Tibial nerve (tissue), 4 donors: ENCODE measurements around the gene MAML2. TPM values are rescaled to one million over a fixed set of nuclear protein-coding genes. Genes with fewer than 3 reads are reported as not detected.

Experiments
- DNase-seq, 2 donors: peaks; one replicate each; pipeline ENCODE4 v3.0.0-alpha.2; 2019; ENCODE audit warnings: low spot score in 2 of 2
- H3K27ac ChIP-seq, 4 donors: fragments of 200-600 bp; sonication (generic) in 3 of 4; one replicate each; pipeline ENCODE4 v1.5.1; 2017 to 2019; ENCODE audit warnings: mild to moderate bottlenecking in 1 of 4
- H3K27me3 ChIP-seq, 2 donors: fragments of 200-600 bp; sonication (generic) in 1 of 2; one replicate each; pipeline versions ENCODE4 v1.5.1 to v1.6.0; 2017 to 2019
- H3K36me3 ChIP-seq, 3 donors: fragments of 200-600 bp; sonication (generic); one replicate each; pipeline ENCODE4 v1.5.1; 2018 to 2019
- H3K4me1 ChIP-seq, 4 donors: fragments of 200-600 bp; sonication (generic) in 3 of 4; one replicate each; pipeline ENCODE4 v1.5.1; 2017 to 2019
- H3K4me3 ChIP-seq, 4 donors: fragments of 200-600 bp; sonication (generic) in 3 of 4; one replicate each; pipeline ENCODE4 v1.5.1; 2017 to 2019; ENCODE audit warnings: mild to moderate bottlenecking in 1 of 4, moderate library complexity in 1 of 4
- H3K9me3 ChIP-seq, 4 donors: fragments of 200-600 bp; sonication (generic) in 3 of 4; one replicate each; pipeline ENCODE4 v1.5.1; 2017 to 2019
- EP300 ChIP-seq, 2 donors: sonication (generic); formaldehyde crosslinking; IDR thresholded peaks; one replicate each; pipeline ENCODE4 v1.6.1; 2017; ENCODE audit warnings: antibody characterized with exemption in 2 of 2, mild to moderate bottlenecking in 1 of 2
- POLR2A ChIP-seq, 2 donors: fragments of 450-650 bp; IDR thresholded peaks; one replicate each; pipeline ENCODE4 v1.6.1; 2017; ENCODE audit warnings: antibody characterized with exemption in 2 of 2, mild to moderate bottlenecking in 2 of 2, moderate library complexity in 2 of 2
- WGBS, 2 donors: methylation state at CpG; one replicate each; pipeline ENCODE4 v1.1.5; 2018; 5-methylcytosine and 5-hydroxymethylcytosine counted together
- total RNA-seq, 4 donors: library from RNA; depleted of rRNA; stranded (reverse); fragments of >200 nt; gene quantifications; one replicate each; pipeline ENCODE4 v1.1.0, GENCODE V29; 2016
- TF ChIP-seq, protein P1 (sequence below), 5 experiments: fragments of 200-600 bp in 3 of 5; fragments of 450-650 bp in 2 of 5; sonication (generic) in 3 of 5; IDR thresholded peaks; one replicate each; pipeline ENCODE4 v1.5.1; 2016 to 2019; ENCODE audit warnings: antibody characterized with exemption in 5 of 5, mild to moderate bottlenecking in 3 of 5, moderate library complexity in 2 of 5

The MAML2 gene
- total RNA-seq, 4 donors from 2014 or later = 20.5 to 38.4 (median 27.9) TPM

DNA sequence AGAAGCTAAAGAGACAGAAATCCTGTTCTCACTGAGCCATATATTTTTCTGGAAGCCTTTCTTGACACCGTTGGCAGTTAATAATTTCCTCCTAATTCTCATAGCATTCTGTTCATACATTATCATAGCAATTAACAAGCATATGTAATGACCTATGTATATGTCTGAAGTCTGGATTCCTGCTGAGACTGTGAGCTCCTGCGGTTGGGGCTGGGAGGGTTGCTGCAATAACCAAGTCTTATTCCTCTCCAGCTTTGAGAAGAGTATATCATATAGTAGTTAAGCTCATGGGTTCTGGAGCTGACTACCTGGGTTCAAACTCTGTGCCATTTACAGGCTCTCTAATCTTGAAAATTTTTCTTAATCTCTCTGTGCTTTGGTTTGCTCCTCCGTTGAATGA is 175.2 kb downstream of the MAML2 start:
- Histone ChIP-seq H3K27ac (peak overlapping the region in 2 of 4 donors; percentile 79 to 88), H3K9me3 (no peaks in the 10 kb centered on the region), H3K36me3 (no peaks in the 10 kb centered on the region), H3K4me1 (peaks cover 4 to 49% (median 20%) of the 10 kb centered on the region in 4 donors), H3K4me3 (no peak overlapping the region), H3K27me3 (no peaks in the 10 kb centered on the region)
- DNase-seq = no peak
- WGBS, 2 donors = 87 to 91% methylated on average over 3 of the region's 3 CpGs
- TF ChIP-seq POLR2A (IDR thresholded peaks at IDR 0.05) (no peak), EP300 (IDR thresholded peaks at IDR 0.05) (no peak)
- TF ChIP-seq, protein P1, sequence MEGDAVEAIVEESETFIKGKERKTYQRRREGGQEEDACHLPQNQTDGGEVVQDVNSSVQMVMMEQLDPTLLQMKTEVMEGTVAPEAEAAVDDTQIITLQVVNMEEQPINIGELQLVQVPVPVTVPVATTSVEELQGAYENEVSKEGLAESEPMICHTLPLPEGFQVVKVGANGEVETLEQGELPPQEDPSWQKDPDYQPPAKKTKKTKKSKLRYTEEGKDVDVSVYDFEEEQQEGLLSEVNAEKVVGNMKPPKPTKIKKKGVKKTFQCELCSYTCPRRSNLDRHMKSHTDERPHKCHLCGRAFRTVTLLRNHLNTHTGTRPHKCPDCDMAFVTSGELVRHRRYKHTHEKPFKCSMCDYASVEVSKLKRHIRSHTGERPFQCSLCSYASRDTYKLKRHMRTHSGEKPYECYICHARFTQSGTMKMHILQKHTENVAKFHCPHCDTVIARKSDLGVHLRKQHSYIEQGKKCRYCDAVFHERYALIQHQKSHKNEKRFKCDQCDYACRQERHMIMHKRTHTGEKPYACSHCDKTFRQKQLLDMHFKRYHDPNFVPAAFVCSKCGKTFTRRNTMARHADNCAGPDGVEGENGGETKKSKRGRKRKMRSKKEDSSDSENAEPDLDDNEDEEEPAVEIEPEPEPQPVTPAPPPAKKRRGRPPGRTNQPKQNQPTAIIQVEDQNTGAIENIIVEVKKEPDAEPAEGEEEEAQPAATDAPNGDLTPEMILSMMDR (IDR thresholded peaks at IDR 0.05) = no peak

DNA sequence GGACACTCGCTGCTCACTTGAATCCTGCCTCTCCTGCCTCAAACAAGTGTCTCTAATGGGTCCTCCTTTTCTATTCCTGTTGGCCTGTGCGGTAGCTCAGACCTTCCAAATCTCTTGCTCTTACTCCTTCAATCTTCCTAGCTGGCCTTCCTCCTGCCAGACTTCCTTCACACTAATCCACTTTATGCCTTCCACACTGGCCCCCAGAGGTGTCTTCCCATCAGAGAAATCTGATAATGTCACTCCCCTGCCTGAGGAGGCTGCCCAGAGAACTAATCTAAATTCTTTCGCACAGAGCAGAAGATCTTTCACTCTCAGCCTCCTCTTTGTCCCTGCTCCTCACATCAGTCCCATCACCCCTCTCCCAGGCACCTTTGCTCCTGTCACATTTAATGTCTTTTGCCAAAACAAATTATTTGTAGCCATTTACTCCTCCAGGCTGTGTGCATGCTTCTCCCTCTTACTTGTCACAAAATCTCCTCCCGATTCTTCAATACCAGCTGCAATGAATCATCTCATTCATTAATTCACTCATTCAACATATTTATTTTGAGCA is 175.7 kb downstream of the MAML2 start:
- 88 to 93% methylated on average over 4 of the region's 4 CpGs for WGBS, 2 donors
- Histone ChIP-seq H3K9me3 (no peaks in the 10 kb centered on the region), H3K4me1 (peaks cover 4 to 51% (median 20%) of the 10 kb centered on the region in 4 donors), H3K27ac (peak overlapping the region in 2 of 4 donors; percentile 43 to 60), H3K4me3 (no peak overlapping the region), H3K27me3 (no peaks in the 10 kb centered on the region), H3K36me3 (no peaks in the 10 kb centered on the region)
- DNase-seq = no peak
- TF ChIP-seq, protein P1 (IDR thresholded peaks at IDR 0.05) = no peak
- no peak for TF ChIP-seq EP300 (IDR thresholded peaks at IDR 0.05)
- no peak for TF ChIP-seq POLR2A (IDR thresholded peaks at IDR 0.05)

DNA sequence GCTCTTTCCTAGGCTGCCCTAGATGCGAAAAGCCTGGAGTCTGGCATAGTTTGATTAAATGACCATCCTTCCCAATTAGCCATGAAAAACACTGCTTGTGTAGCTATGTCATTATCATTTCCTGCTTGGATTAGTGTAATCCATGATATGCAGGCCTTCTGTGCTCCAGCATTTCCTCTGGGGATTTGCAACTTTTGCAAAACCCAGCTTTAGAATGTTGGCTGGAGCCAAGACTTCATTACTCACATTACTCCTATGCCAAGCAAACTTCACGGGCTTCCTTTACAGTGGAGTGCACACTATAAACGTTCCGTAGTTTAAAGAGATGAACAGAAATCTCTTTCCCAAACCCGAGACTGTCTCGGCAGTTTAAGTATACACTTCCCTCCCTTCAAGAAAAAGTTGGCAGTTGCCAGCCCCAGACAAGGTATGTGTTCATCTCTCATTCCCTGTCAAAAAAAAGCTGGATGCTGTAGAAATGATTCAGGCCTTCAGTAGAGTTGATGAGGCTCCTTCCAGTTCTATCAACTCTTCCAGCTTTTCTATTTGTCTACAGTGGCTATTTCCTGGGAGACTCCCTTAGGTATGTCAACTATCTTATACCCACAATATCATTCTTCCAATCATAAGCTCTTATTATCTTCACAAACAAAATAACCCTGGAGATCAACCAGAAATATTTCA is 180.0 kb downstream of the MAML2 start:
- H3K4me1 ChIP-seq = peaks cover 0 to 50% (median 9%) of the 10 kb centered on the region in 4 donors
- TF ChIP-seq EP300 (IDR thresholded peaks at IDR 0.05) = peak in 1 of 2 donors; percentile 82
- no peak for TF ChIP-seq POLR2A (IDR thresholded peaks at IDR 0.05)
- DNase-seq = peak in 1 of 2 donors; percentile 25
- no peaks in the 10 kb centered on the region for H3K36me3 ChIP-seq
- no peaks in the 10 kb centered on the region for H3K9me3 ChIP-seq
- WGBS, 2 donors = 42 to 56% methylated on average over 6 of the region's 6 CpGs
- no peaks in the 10 kb centered on the region for H3K27me3 ChIP-seq
- H3K27ac ChIP-seq = peak overlapping the region in 3 of 4 donors; percentile 10 to 53 (median 48)
- H3K4me3 ChIP-seq = no peak overlapping the region

DNA sequence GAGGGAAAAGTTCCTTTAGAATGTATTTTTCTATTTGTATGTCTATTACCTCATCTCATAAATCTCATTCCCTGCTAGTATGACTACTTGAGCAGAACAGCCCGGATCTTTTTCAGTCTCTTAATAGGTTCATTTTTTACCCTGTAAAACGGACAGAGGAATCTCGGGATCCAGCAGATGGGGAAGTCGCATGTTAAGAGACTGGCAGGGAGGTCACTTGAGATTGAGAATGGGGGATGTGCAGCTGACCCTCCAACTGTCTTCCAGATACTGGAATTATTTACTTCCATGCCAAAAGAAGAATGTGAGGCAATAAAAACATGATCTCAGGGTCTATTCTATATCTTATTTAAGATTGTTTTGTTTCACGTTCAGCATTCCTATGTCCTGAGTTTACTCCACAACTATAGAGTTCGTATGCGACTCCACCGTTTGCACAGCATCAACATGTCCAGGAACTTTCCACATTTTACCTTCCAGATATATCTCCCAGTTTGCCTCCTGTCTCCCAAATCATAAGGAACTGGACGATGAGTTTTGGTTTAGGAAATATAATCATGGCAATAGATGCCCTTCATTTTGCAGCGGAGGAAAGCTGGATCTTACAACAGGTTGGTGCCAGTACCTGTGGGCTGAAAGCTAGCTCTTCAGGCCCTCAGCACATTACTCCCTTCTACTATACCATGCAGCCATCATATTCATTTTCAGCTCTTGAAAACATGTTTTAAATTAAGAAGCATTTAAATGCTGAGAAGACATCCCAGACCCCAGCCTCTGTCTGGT is 181.5 kb downstream of the MAML2 start:
- Histone ChIP-seq H3K4me1 (peaks cover 0 to 50% (median 19%) of the 10 kb centered on the region in 4 donors), H3K4me3 (no peak overlapping the region), H3K27ac (peak overlapping the region in 2 of 4 donors; percentile 16 to 20), H3K9me3 (no peaks in the 10 kb centered on the region), H3K27me3 (no peaks in the 10 kb centered on the region), H3K36me3 (no peaks in the 10 kb centered on the region)
- TF ChIP-seq, protein P1 (IDR thresholded peaks at IDR 0.05) = no peak
- no peak for TF ChIP-seq EP300 (IDR thresholded peaks at IDR 0.05)
- TF ChIP-seq POLR2A (IDR thresholded peaks at IDR 0.05) = no peak
- no peak for DNase-seq
- WGBS, 2 donors = 69 to 76% methylated on average over 10 of the region's 10 CpGs

DNA sequence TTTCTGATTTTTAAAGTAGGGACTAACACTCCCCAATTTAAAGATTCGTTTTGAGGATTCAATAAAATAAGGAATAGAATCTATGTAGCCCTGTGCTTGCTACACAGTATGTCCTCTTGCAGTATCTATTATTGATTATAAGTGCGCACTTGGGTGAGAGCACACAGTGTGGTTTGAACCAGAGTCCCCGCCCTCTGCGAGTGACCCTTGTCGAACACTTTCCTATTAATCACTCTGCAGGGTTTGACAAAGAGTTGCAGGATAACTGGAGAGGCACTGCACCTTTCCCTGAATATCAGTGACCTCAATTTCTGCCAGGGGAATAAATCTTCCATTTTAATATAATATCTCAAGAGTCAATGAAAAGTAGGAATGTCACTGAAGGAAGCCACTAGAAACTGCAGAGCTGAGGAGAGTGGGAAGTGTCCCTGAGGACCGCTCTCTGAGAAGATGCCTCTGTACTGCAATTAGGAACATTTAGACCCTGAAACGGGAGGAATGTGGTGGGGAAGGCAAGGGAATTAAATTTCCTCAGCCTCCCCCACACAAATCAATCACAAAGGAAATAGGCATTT is 182.2 kb downstream of the MAML2 start:
- H3K36me3 ChIP-seq = no peaks in the 10 kb centered on the region
- H3K27ac ChIP-seq = peak overlapping the region in 2 of 4 donors; percentile 16 to 20
- H3K4me3 ChIP-seq = no peak overlapping the region
- WGBS, 2 donors = 67 to 68% methylated on average over 7 of the region's 7 CpGs
- DNase-seq = no peak
- peaks cover 0 to 53% (median 24%) of the 10 kb centered on the region in 4 donors for H3K4me1 ChIP-seq
- H3K9me3 ChIP-seq = no peaks in the 10 kb centered on the region
- H3K27me3 ChIP-seq = no peaks in the 10 kb centered on the region
- no peak for TF ChIP-seq EP300 (IDR thresholded peaks at IDR 0.05)
- no peak for TF ChIP-seq POLR2A (IDR thresholded peaks at IDR 0.05)
- TF ChIP-seq, protein P1 (IDR thresholded peaks at IDR 0.05) = no peak
